Thyroid gland (tissue), 4 donors: Measurements from ENCODE around the gene SRPK3. TPM values are rescaled to one million over a fixed set of nuclear protein-coding genes. Genes with fewer than 3 reads are reported as not detected.

ENCODE experiments used
- DNase-seq, 2 donors: peaks; one replicate each; pipeline ENCODE4 v3.0.0-alpha.2; 2019
- H3K27ac ChIP-seq, 3 donors: fragments of 200-600 bp; sonication (generic); 1 replicate in 2 of 3; 2 replicates in 1 of 3; pipeline ENCODE4 v1.5.1; 2016 to 2019; ENCODE audit warnings: mild to moderate bottlenecking in 1 of 3, moderate library complexity in 1 of 3
- H3K27me3 ChIP-seq: fragments of 200-600 bp; sonication (generic); one replicate; pipeline ENCODE4 v1.5.1; 2019
- H3K36me3 ChIP-seq, 2 donors: fragments of 200-600 bp; sonication (generic); one replicate each; pipeline ENCODE4 v1.5.1; 2016 to 2019
- H3K4me1 ChIP-seq, 2 donors: fragments of 200-600 bp; sonication (generic); one replicate each; pipeline ENCODE4 v1.5.1; 2017 to 2019
- H3K4me3 ChIP-seq, 3 donors: fragments of 200-600 bp; sonication (generic); replicated peaks in 1 of 3; 1 replicate in 2 of 3; 2 replicates in 1 of 3; pipeline ENCODE4 v1.5.1; 2016; ENCODE audit warnings: mild to moderate bottlenecking in 1 of 3
- H3K9me3 ChIP-seq: fragments of 200-600 bp; sonication (generic); one replicate; pipeline ENCODE4 v1.5.1; 2017
- POLR2A ChIP-seq, 2 donors: fragments of 450-650 bp; IDR thresholded peaks; one replicate each; pipeline ENCODE4 v1.6.1; 2017; ENCODE audit warnings: antibody characterized with exemption in 2 of 2, mild to moderate bottlenecking in 2 of 2, moderate library complexity in 1 of 2
- WGBS, 2 donors: methylation state at CpG; one replicate each; pipeline ENCODE4 v1.1.5; 2017; 5-methylcytosine and 5-hydroxymethylcytosine counted together
- intact Hi-C: fragments of 100-400 bp; cut with DNase I; formaldehyde crosslinking; loops from one replicate; pipeline ENCODE4 v1.15.1; 2023
- total RNA-seq, 4 donors: library from RNA; depleted of rRNA; stranded (reverse); fragments of >200 nt; gene quantifications; one replicate each; pipeline ENCODE4 v1.2.3, GENCODE V29; 2016
- TF ChIP-seq, protein P1 (sequence below), 6 experiments: fragments of 200-600 bp in 3 of 6; fragments of 450-650 bp in 3 of 6; sonication (generic) in 3 of 6; IDR thresholded peaks; one replicate each; pipeline ENCODE4 v1.5.1; 2016 to 2019; ENCODE audit warnings: antibody characterized with exemption in 6 of 6, mild to moderate bottlenecking in 2 of 6, inconsistent platforms in 1 of 6, moderate library complexity in 1 of 6

The SRPK3 gene
- total RNA-seq, 4 donors from 2014 or later = 0.22 TPM; not detected in 3

DNA sequence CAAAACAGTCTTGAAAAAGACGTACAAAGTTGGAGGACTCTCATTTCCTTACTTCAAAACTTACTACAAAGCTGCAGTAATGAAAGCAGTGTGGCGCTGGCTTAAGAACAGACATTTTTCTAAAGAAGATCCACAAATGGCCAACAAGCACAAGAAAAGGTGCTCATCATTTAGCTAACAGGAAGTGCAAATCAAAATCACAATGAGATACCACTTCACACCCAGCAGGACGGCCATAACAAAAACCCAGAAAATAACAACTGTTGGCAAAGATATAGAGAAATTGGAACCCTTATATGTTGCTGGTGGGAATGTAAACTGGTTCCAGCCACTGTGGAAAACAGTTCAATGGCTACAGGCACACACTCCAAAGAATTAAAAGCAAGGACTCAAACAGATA, 46.2 kb downstream of the SRPK3 start:
- Histone ChIP-seq H3K4me3 (no peak overlapping the region), H3K9me3 (no peaks in the 10 kb centered on the region), H3K27ac (no peak overlapping the region), H3K4me1 (peaks cover 0 to 7% of the 10 kb centered on the region in 2 donors), H3K36me3 (no peaks in the 10 kb centered on the region), H3K27me3 (peaks cover 15% of the 10 kb centered on the region)
- DNase-seq = no peak
- TF ChIP-seq POLR2A (IDR thresholded peaks at IDR 0.05) = no peak
- TF ChIP-seq, protein P1, sequence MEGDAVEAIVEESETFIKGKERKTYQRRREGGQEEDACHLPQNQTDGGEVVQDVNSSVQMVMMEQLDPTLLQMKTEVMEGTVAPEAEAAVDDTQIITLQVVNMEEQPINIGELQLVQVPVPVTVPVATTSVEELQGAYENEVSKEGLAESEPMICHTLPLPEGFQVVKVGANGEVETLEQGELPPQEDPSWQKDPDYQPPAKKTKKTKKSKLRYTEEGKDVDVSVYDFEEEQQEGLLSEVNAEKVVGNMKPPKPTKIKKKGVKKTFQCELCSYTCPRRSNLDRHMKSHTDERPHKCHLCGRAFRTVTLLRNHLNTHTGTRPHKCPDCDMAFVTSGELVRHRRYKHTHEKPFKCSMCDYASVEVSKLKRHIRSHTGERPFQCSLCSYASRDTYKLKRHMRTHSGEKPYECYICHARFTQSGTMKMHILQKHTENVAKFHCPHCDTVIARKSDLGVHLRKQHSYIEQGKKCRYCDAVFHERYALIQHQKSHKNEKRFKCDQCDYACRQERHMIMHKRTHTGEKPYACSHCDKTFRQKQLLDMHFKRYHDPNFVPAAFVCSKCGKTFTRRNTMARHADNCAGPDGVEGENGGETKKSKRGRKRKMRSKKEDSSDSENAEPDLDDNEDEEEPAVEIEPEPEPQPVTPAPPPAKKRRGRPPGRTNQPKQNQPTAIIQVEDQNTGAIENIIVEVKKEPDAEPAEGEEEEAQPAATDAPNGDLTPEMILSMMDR (IDR thresholded peaks at IDR 0.05) = no peak
- intact Hi-C loops = no loop called here
- 80 to 90% methylated on average over 3 of the region's 3 CpGs for WGBS, 2 donors

DNA sequence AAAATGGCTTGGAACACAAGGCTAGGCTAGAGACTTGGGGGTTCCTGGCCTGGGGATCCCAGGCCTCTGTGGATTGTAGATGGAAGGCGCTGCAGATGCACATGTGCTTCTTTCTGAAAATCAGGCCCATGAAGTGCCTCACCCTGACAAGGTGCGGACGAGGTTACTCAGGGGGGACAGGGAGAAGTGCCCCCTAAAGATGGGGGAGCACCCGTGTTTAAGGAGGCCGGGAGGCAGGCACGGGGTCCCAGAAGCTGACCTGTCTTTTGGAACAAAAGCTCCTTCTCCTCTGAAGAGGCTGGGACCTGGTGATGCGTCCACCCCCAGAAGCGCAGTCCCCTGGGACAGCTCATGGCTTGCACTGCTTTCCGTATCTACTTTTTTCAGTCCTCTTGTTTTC, 47.1 kb downstream of the SRPK3 start:
- no peak for DNase-seq
- Histone ChIP-seq H3K4me3 (no peak overlapping the region), H3K36me3 (no peaks in the 10 kb centered on the region), H3K27me3 (peaks cover 15% of the 10 kb centered on the region), H3K4me1 (peaks cover 0 to 7% of the 10 kb centered on the region in 2 donors), H3K27ac (no peak overlapping the region), H3K9me3 (no peaks in the 10 kb centered on the region)
- TF ChIP-seq, protein P1 (IDR thresholded peaks at IDR 0.05) = no peak
- TF ChIP-seq POLR2A (IDR thresholded peaks at IDR 0.05) = no peak
- WGBS, 2 donors = 77 to 87% methylated on average over 5 to 9 of the region's 9 CpGs
- intact Hi-C loops = no loop called here

DNA sequence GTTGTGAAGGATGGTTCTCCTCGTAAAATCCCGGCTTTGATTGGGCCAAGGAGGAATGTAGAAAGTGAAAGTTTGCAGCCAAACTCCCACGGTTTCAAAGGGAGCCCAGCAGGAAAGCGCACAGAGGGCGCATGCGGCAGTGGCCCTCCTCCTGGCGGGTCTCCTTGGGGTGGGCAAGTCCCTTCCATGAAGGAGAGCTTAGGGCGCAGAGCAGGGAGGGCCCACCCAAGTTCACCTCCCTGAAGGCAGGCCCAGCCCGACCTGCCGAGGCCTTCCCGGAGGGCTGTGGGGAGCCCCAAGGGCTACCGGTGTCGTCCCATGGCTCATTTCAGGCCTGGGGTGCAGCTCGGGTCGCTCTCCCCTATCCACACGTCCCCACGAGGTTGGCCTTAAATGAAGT, 47.5 kb downstream of the SRPK3 start:
- H3K4me1 ChIP-seq = peaks cover 0 to 7% of the 10 kb centered on the region in 2 donors
- H3K36me3 ChIP-seq = no peaks in the 10 kb centered on the region
- H3K4me3 ChIP-seq = no peak overlapping the region
- DNase-seq = no peak
- H3K27ac ChIP-seq = no peak overlapping the region
- no peaks in the 10 kb centered on the region for H3K9me3 ChIP-seq
- intact Hi-C loops = no loop called here
- WGBS, 2 donors = 21 to 70% methylated on average over 3 to 4 of the region's 17 CpGs
- TF ChIP-seq, protein P1 (IDR thresholded peaks at IDR 0.05) = no peak
- TF ChIP-seq POLR2A (IDR thresholded peaks at IDR 0.05) = no peak
- H3K27me3 ChIP-seq = peaks cover 15% of the 10 kb centered on the region

DNA sequence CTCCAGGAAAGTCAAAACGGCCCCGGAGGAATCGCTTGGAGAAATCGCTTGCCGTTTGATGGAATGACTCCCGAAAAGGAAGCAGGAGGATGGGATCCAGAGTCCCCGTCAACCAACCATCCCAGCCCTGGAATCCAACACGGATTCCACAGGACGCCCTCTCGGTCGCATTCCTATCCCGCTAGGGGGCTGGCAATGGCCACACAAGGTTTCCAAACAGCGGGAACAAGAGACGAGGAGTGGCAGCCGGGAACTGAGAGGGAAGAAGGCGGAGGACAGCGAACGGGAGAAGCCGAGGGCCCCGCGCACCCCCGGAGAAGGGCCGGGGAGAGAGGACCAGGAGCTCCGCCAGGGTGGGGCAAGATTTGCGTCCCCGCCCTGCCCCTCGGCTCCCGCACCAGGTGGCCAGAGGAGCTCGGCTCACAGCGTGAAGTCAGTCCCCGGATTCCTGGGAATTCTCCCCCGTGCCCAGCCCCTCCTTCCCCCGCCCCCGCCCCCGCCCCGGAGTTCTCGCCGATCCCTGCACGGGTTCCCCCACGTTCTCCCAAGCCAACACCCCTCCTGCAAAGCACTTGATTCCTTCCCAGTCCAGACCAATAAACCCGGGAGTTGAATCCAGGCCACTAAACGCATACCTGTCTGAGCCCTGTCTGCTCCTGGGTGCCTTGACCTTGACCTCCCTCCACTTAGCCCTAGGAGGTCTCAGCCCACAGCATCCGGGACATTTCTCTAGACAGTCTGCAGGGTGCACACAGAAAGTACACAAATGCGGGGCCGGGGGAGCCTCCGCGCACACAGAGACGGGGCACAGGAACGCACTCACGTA, 48.1 kb downstream of the SRPK3 start:
- WGBS, 2 donors = 3% methylated on average over 13 of the region's 50 CpGs; no CpG with 5 or more reads in 1 of the 2 donors
- H3K4me1 ChIP-seq = peaks cover 0 to 7% of the 10 kb centered on the region in 2 donors
- TF ChIP-seq POLR2A (IDR thresholded peaks at IDR 0.05) = no peak
- TF ChIP-seq, protein P1 (IDR thresholded peaks at IDR 0.05) = no peak
- no peak overlapping the region for H3K27ac ChIP-seq
- no peaks in the 10 kb centered on the region for H3K36me3 ChIP-seq
- DNase-seq = peak in 1 of 2 donors; percentile 4
- peak overlapping the region in 1 of 3 donors; percentile 18 for H3K4me3 ChIP-seq
- no peaks in the 10 kb centered on the region for H3K9me3 ChIP-seq
- intact Hi-C loops = no loop called here
- peaks cover 15% of the 10 kb centered on the region for H3K27me3 ChIP-seq

DNA sequence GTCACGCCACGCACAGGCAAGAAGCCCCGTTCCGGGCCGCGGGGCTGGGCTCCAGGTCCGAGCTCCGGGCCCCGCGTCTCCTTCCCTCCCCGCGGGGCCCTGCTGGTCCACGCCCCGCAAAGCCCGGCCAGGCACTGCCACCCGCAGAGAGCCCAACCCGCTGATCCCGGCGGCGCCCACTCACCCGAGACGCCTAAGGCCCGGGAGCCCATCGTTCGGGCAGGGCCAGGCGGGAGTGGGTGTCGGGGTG, 48.6 kb downstream of the SRPK3 start:
- H3K4me3 ChIP-seq = peak overlapping the region in 1 of 3 donors; percentile 18
- intact Hi-C loops = no loop called here
- no peaks in the 10 kb centered on the region for H3K36me3 ChIP-seq
- no peaks in the 10 kb centered on the region for H3K9me3 ChIP-seq
- peaks cover 15% of the 10 kb centered on the region for H3K27me3 ChIP-seq
- H3K27ac ChIP-seq = no peak overlapping the region
- DNase-seq = no peak
- 0% methylated on average over 2 of the region's 27 CpGs; no CpG with 5 or more reads in 1 of the 2 donors for WGBS, 2 donors
- H3K4me1 ChIP-seq = peaks cover 0 to 7% of the 10 kb centered on the region in 2 donors
- no peak for TF ChIP-seq POLR2A (IDR thresholded peaks at IDR 0.05)
- TF ChIP-seq, protein P1 (IDR thresholded peaks at IDR 0.05) = no peak
